A673 (cell line): Measurements from ENCODE around the gene SEPHS2. TPM values are rescaled to one million over a fixed set of nuclear protein-coding genes. Genes with fewer than 3 reads are reported as not detected.

Experiments
- BruUV-seq: library from RNA; stranded (reverse); fragments of 400-500 nt; replicated peaks from 2 replicates; lab custom pipeline; 2021; lab: Mats Ljungman, UMichigan
- CTCF ChIA-PET: fragments of 300-600 bp; sonication (Branson Sonifier 250); formaldehyde crosslinking; loops from one replicate; lab custom pipeline; 2022; ENCODE audit warnings: antibody characterized with exemption; lab: Charles Lee
- POLR2A ChIA-PET: fragments of 300-600 bp; sonication (Branson Sonifier 250); formaldehyde crosslinking; loops from one replicate; lab custom pipeline; 2022; ENCODE audit warnings: antibody characterized with exemption; ENCODE audit not compliant: low non-redundant PET; lab: Charles Lee
- DNase-seq: peaks from one replicate; pipeline ENCODE4 v3.0.0-alpha.2; 2015; ENCODE audit warnings: low spot score
- H3K27ac ChIP-seq: fragments of 200-600 bp; sonication (generic); 2 replicates; pipeline ENCODE4 v1.5.1; 2016; ENCODE audit warnings: mixed run types, low read depth, mild to moderate bottlenecking, mixed read lengths, antibody characterized with exemption, low read length; ENCODE audit not compliant: poor library complexity, severe bottlenecking
- H3K27me3 ChIP-seq: fragments of 200-600 bp; sonication (generic); replicated peaks from 2 replicates; pipeline ENCODE4 v1.6.1; 2017; ENCODE audit warnings: mixed run types, low read depth, mild to moderate bottlenecking, mixed read lengths, antibody characterized with exemption, low read length; ENCODE audit not compliant: insufficient read depth, poor library complexity
- H3K36me3 ChIP-seq: fragments of 200-600 bp; sonication (generic); 2 replicates; pipeline ENCODE4 v1.6.1; 2016; ENCODE audit warnings: mixed run types, mild to moderate bottlenecking, mixed read lengths, antibody characterized with exemption, low read length; ENCODE audit not compliant: insufficient read depth, poor library complexity, severe bottlenecking
- H3K4me1 ChIP-seq: fragments of 200-600 bp; sonication (generic); 2 replicates; pipeline ENCODE4 v1.6.1; 2017; ENCODE audit warnings: mixed run types, mild to moderate bottlenecking, mixed read lengths, antibody characterized with exemption, low read length; ENCODE audit not compliant: insufficient read depth, poor library complexity, severe bottlenecking
- H3K4me3 ChIP-seq: fragments of 200-600 bp; sonication (generic); 2 replicates; pipeline ENCODE4 v1.5.1; 2016; ENCODE audit warnings: low read depth, mixed run types, mild to moderate bottlenecking, mixed read lengths, low read length; ENCODE audit not compliant: poor library complexity, severe bottlenecking
- H3K9me3 ChIP-seq: fragments of 200-600 bp; sonication (generic); 2 replicates; pipeline ENCODE4 v1.6.1; 2016; ENCODE audit warnings: mixed run types, low read depth, mild to moderate bottlenecking, mixed read lengths, antibody characterized with exemption, low read length; ENCODE audit not compliant: poor library complexity, severe bottlenecking
- EZH2 ChIP-seq: fragments of 200-600 bp; sonication (generic); IDR thresholded peaks from 2 replicates; pipeline ENCODE4 v1.6.1; 2017; ENCODE audit warnings: borderline replicate concordance, low read depth, mild to moderate bottlenecking, mixed read lengths, antibody characterized with exemption, low read length; ENCODE audit not compliant: poor library complexity, severe bottlenecking
- intact Hi-C: fragments of 100-400 bp; cut with micrococcal nuclease; formaldehyde crosslinking; loops from one replicate; pipeline ENCODE4 v1.10.0; 2022; ENCODE audit not compliant: unreplicated experiment
- total RNA-seq: library from RNA; stranded (reverse); gene quantifications from 2 replicates; pipeline ENCODE4 v1.2.3, GENCODE V29; 2021
- TF ChIP-seq, protein P1 (sequence below): fragments of 300-800, 200-600 bp; sonication (generic); conservative IDR thresholded peaks from 2 replicates; pipeline ENCODE4 v1.5.1; 2017; ENCODE audit warnings: low read depth, mild to moderate bottlenecking, antibody characterized with exemption, low read length, moderate library complexity, mixed read lengths

SEPHS2 gene
- total RNA-seq, 1 experiment from 2014 or later = 54.2 TPM

DNA sequence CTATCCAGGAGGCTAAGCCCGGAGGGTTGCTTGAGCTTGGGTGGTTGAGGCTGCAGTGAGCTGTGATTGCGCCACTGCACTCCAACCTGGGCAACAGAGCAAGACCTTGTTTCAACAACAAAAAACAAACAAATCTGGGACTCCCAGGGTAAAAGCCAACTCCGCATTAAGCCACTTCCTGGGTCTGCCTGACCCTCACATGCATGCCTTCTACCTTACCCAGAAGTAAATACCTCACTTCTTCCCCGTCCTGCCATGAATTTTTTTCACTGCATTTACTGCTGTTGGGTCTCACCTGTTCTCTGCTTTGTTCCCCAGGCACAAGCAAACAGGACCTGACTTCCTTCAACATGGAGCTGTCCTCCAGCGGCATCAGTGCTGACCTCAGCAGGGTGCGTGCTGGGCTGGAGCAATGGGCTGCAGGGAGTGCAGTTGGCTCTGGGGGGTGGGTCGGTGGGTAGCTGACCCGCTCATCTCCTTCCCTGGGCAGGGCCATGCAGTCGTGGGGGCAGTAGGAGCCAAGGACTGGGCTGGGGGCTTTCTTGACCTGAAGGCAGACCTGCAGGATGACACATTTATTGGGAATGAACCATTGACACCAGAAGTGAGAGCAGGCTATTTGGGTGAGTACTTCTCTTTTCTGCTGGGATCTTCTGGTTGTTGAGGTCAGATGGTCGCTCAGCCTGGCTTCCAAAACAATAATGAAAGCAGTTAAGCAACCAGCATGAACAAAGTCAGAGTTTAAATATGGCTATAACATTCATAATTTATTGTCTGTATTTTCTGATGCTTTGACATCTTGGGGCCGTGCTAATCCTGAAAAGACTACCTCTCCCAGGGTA is 43.3 kb upstream of the SEPHS2 start:
- Histone ChIP-seq H3K27ac (no peak overlapping the region), H3K9me3 (no peaks in the 10 kb centered on the region), H3K4me3 (no peak overlapping the region), H3K36me3 (no peaks in the 10 kb centered on the region), H3K27me3 (no peaks in the 10 kb centered on the region), H3K4me1 (no peaks in the 10 kb centered on the region)
- ChIA-PET CTCF (no interaction called here), POLR2A (no interaction called here)
- intact Hi-C loops = no loop called here
- no TSS peak for BruUV-seq
- TF ChIP-seq, protein P1, sequence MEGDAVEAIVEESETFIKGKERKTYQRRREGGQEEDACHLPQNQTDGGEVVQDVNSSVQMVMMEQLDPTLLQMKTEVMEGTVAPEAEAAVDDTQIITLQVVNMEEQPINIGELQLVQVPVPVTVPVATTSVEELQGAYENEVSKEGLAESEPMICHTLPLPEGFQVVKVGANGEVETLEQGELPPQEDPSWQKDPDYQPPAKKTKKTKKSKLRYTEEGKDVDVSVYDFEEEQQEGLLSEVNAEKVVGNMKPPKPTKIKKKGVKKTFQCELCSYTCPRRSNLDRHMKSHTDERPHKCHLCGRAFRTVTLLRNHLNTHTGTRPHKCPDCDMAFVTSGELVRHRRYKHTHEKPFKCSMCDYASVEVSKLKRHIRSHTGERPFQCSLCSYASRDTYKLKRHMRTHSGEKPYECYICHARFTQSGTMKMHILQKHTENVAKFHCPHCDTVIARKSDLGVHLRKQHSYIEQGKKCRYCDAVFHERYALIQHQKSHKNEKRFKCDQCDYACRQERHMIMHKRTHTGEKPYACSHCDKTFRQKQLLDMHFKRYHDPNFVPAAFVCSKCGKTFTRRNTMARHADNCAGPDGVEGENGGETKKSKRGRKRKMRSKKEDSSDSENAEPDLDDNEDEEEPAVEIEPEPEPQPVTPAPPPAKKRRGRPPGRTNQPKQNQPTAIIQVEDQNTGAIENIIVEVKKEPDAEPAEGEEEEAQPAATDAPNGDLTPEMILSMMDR = no peak
- no peak for TF ChIP-seq EZH2
- no peak for DNase-seq

GRCh38 chr16:30485818-30486436 is 40.3 kb upstream of the SEPHS2 start:
- CTCF ChIA-PET = no interaction called here
- intact Hi-C loops = no loop called here
- no peak for DNase-seq
- H3K4me1 ChIP-seq = no peaks in the 10 kb centered on the region
- H3K27ac ChIP-seq = no peak overlapping the region
- H3K36me3 ChIP-seq = no peaks in the 10 kb centered on the region
- H3K9me3 ChIP-seq = no peaks in the 10 kb centered on the region
- H3K27me3 ChIP-seq = no peaks in the 10 kb centered on the region
- POLR2A ChIA-PET = no interaction called here
- H3K4me3 ChIP-seq = no peak overlapping the region
- no TSS peak for BruUV-seq
- no peak for TF ChIP-seq EZH2
- TF ChIP-seq, protein P1 = no peak

DNA sequence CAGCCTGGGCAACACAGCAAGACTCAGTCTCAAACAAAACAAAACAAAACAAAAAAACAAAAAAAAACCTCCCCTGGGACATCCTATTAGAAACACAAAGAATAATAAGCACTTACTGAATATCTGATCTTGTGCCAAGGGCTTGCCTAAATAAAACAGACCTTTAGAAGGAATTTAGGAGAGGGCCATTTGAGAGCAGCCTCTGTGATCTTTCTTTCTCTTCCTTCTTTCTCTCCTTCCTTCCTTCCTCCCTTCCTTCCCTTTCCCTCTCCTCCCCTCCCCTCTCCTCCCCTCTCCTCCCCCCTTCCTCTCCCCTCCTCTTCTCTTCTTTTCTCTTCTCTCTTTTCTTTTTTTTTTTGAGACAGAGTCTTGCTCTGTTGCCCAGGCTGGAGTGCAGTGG is 39.2 kb upstream of the SEPHS2 start:
- intact Hi-C loops = no loop called here
- no peaks in the 10 kb centered on the region for H3K36me3 ChIP-seq
- BruUV-seq = no TSS peak
- H3K4me1 ChIP-seq = no peaks in the 10 kb centered on the region
- no peak overlapping the region for H3K4me3 ChIP-seq
- no peak for DNase-seq
- H3K27me3 ChIP-seq = no peaks in the 10 kb centered on the region
- H3K27ac ChIP-seq = no peak overlapping the region
- TF ChIP-seq, protein P1 = no peak
- TF ChIP-seq EZH2 = no peak
- POLR2A ChIA-PET = no interaction called here
- CTCF ChIA-PET = no interaction called here
- H3K9me3 ChIP-seq = no peaks in the 10 kb centered on the region
